ENCODE results near the gene CXorf66. TPM values are rescaled to one million over a fixed set of nuclear protein-coding genes. Genes with fewer than 3 reads are reported as not detected.
"Not testable (repeated sequence)": the region's sequence is repeated elsewhere in the genome, so short reads cannot be mapped to it uniquely, and the experiment has no call there.

The CXorf66 gene
- total and polyA plus RNA-seq, 2 of the 8 experiments (the other 6 are each of a cell fraction or from before 2014, with no cell fraction given): not detected

GRCh38 chrX:139924069-139924695, 41.1 kb downstream of the CXorf66 start (continued):
- TF ChIP-seq CTCF (IDR thresholded peaks at IDR 0.05; ENCODE audit: control extremely low read depth in 1 of 3, insufficient read depth in 1 of 3, low read depth in 1 of 3, low read length in 3 of 3) (no peak), TEAD4 (IDR thresholded peaks at IDR 0.05; ENCODE audit: low read depth, low read length) (no peak)

DNA sequence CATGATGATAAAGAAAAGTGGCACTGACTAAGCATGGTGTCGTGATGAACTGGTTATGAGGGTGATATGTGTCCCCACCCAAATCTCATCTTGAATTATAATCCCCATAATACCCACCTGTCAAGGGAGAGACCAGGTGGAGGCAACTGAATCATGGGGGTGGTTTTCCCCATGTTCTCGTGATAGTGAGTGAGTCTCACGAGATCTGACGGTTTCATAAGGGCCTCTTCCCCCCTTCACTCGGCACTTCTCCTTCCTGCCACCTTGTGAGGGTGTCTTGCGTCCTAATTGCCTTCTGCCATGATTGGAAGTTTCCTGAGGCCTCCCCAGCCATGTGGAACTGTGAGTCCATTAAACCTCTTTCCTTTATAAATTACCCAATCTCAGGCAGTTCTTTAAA, 44.2 kb downstream of the CXorf66 start:
- H2BK15ac ChIP-seq (ENCODE audit: low read length); H4K8ac ChIP-seq (ENCODE audit: extremely low read depth, insufficient read depth, low read length); H2BK120ac ChIP-seq (replicated peaks; ENCODE audit: low read depth, low read length); H2BK20ac ChIP-seq (ENCODE audit: low read length); H3K79me1 ChIP-seq (ENCODE audit: low read depth, low read length); H4K5ac ChIP-seq (ENCODE audit: insufficient read length, low read depth, low read length); H3K36me3 ChIP-seq (ENCODE audit: control insufficient read depth in 2 of 4, insufficient read depth in 4 of 4, low read length in 3 of 4); H3K18ac ChIP-seq (ENCODE audit: extremely low read depth, low read length); H3K9ac ChIP-seq (replicated peaks in 1 of 4; ENCODE audit: extremely low read depth in 1 of 4, low read depth in 3 of 4, low read length in 3 of 4); H3K23ac ChIP-seq (ENCODE audit: insufficient read length); H3K4me1 ChIP-seq (replicated peaks in 1 of 4; ENCODE audit: control insufficient read depth in 3 of 4, insufficient read depth in 4 of 4, low read length in 3 of 4); H3K27me3 ChIP-seq (replicated peaks in 1 of 4; ENCODE audit: control insufficient read depth in 3 of 4, extremely low read depth in 1 of 4, insufficient read depth in 3 of 4, low read length in 3 of 4); H3K56ac ChIP-seq (replicated peaks; ENCODE audit: insufficient read length, low read depth, low read length); H3K14ac ChIP-seq (ENCODE audit: insufficient read length); H2BK12ac ChIP-seq (ENCODE audit: low read depth, low read length); H2AFZ ChIP-seq (ENCODE audit: low read length); H2AK5ac ChIP-seq (ENCODE audit: low read depth, low read length); H3K9me3 ChIP-seq (ENCODE audit: insufficient read depth in 2 of 2, low read depth in 1 of 2, low read length in 1 of 2); H3K23me2 ChIP-seq (ENCODE audit: low read depth, low read length); H3K27ac ChIP-seq (ENCODE audit: low read depth, low read length); H4K91ac ChIP-seq (replicated peaks; ENCODE audit: insufficient read length, low read length); FAIRE-seq; DNase-seq (ENCODE audit: low read depth in 1 of 2, low spot score in 2 of 2); H3K4ac ChIP-seq (replicated peaks; ENCODE audit: insufficient read length, low read depth, low read length); H2BK5ac ChIP-seq (ENCODE audit: low read depth, low read length); H3K4me2 ChIP-seq (ENCODE audit: insufficient read depth in 1 of 2, low read depth in 2 of 2, low read length in 2 of 2); H3K4me3 ChIP-seq (ENCODE audit: extremely low read depth in 1 of 4, insufficient read depth in 2 of 4, low read depth in 3 of 4, low read length in 4 of 4): not testable (repeated sequence)
- Histone ChIP-seq H3K79me2 (ENCODE audit: control insufficient read depth in 1 of 2, insufficient read depth in 2 of 2, low read length in 2 of 2) (peaks cover 4 to 77% of the 10 kb centered on the region in 2 experiments; a peak in 2 of 4 replicates), H4K20me1 (replicated peaks in 1 of 2; ENCODE audit: control insufficient read depth in 1 of 2, insufficient read depth in 2 of 2, low read length in 2 of 2) (peaks cover 0 to 12% of the 10 kb centered on the region in 2 experiments)
- ChIA-PET CTCF (ENCODE audit: partially characterized antibody) (interaction anchor here (0.9 to 1.4 kb wide), 2 partner anchors 15 to 89 kb away, joined by 3 read pairs; no protein-coding TSS in a partner anchor), POLR2A (ENCODE audit: partially characterized antibody) (interaction anchor here (1.6 kb wide), 1 partner anchor 8 kb away, joined by 3 read pairs; no protein-coding TSS in a partner anchor)
- WGBS, 2 experiments (ENCODE audit: extremely low coverage in 1 of 2, insufficient coverage in 1 of 2, insufficient read length in 1 of 2, insufficient replicate concordance in 2 of 2, low coverage in 1 of 2, low lambda C conversion rate in 2 of 2, missing lambda C conversion rate in 1 of 2): 80% methylated on average over 5 of the region's 6 CpGs; no CpG with 5 or more reads in 1 of the 2 experiments

Measured in H1 (cell line).